GM18499 (cell line): ENCODE data around the gene SRSF5.
"Not testable (repeated sequence)": the region's sequence is repeated elsewhere in the genome, so short reads cannot be mapped to it uniquely, and the experiment has no call there.

Experiments
- ATAC-seq: cut with Tn5 transposase; IDR thresholded peaks from one replicate; pipeline ENCODE4 v1.9.1; 2021; ENCODE audit warnings: moderate number of reproducible peaks; ENCODE audit not compliant: insufficient read depth, unreplicated experiment

SRSF5 gene

DNA sequence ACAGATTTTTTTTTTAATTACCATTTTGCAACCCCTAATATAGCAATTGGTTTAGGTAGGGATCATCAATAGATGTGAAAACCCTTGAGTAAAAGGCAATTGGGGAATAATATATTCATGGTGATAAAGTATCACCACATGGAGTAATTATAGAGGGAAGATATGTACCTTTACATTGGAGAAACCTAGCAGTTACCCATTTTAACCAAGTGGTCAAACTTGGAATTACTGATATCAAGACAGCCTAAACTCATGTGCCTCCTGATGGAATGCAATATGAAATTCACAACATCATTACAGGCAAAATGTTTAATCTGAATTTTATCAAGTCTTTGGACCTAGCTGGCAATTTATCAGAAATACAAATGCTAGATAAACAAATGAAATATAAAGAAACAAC, 36.8 kb downstream of the SRSF5 start:
- ATAC-seq: no peak

DNA sequence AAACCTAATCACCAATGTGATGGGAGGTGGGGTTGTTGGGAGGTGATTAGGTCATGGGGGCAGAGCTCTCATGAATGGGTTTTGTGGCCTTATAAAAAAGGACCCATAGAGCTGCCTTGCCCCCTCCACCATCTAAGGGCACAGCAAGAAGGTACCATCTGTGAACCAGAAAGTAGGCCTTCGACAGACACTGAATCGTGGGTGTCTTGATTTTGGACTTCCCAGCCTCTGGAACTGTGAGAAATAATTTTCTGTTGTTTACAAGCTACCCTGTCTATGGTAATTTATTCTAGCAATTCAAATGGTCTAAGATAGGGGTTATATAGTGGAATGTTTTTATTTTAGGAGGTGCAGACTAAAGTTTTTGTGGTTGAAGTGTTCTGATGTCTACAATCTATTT, 38.0 kb downstream of the SRSF5 start:
- no peak for ATAC-seq

DNA sequence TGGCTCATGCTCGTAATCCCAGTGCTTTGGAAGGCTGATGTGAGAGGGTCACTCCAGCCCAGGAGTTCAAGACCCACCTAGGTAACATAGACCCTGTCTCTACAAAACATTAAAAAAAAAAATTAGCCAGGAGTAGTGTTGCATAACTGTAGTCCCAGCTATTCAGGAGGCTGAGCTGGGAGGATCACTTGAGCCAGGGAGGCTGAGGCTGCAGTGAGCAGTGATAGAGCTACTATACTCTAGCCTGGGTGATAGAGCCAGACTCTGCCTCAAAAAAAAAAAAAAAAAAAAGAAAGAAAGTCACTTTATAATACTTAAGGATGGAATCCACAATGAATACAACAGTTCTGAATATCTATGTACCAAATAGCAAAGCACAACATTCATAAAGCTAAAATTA, 40.2 kb downstream of the SRSF5 start:
- no peak for ATAC-seq

DNA sequence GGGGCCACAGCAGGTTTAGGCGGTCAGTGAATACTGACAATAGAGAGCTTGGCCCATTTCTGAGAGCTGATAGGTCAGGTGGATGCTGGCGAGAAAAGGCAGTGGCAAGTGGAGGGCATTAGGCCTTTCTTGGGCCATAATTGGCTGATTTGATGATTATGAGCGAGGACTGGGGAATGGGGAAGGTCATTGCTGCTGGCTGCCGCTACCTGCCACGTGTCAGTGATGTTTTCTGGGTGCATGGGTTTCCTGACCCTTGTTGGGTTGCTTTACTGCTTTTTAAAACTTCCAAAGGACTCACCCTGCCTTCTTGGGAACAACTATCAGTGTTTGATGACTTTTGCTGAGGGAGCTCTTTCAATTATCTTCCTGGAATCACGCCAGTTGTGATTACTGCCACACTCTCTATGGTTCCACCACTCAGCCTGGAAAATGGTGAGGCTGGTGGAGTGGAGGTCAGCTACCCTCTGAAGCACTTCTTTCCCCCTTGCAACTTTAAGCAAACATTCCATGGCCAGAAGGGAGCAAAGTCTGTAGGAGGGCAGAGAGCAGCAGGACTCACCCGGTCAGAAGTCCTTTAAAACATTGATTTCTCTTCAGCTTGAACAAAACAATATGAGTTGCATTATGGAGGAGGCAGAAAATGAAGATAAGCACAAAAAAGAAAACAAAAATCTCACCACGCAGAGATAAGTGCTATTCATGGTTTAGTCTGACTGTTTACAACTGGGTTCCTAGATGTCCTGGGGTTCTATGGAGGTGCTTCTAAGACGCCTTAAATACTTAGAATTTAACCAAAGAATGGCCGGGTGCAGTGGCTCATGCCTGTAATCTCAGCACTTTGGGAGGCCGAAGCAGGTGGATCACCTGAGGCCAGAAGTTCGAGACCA, 42.2 kb downstream of the SRSF5 start:
- ATAC-seq: no peak

DNA sequence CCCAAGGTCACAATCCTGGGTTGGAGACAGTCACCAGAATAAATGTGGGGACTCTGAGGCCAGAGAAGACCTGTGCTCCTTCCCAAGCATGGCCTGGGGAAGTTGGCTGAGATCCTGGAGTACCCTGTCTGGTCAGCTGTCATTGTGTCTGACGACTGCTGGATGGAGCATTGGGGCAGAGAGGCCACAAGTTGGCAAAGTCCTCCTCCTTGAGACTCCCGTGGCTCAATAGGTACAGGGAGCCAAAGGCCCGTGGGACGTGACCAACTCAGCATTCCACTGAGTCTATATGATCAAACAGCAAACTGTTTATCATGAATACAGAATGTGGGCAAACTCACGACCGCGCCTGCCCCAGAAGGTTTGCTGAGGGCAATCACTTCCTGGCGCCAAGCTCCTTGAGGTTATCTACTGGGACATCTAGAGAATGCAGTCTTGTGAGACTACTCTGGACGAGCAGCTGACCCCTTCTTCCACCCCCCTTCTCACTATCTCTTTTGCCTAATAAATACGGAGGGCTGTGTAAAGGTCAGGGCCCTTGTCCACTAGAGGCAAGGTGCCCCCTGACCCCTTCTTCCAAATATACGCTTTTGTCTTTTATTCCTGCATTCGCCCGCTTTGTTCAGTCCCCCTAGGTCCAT, 44.4 kb downstream of the SRSF5 start:
- no peak for ATAC-seq

DNA sequence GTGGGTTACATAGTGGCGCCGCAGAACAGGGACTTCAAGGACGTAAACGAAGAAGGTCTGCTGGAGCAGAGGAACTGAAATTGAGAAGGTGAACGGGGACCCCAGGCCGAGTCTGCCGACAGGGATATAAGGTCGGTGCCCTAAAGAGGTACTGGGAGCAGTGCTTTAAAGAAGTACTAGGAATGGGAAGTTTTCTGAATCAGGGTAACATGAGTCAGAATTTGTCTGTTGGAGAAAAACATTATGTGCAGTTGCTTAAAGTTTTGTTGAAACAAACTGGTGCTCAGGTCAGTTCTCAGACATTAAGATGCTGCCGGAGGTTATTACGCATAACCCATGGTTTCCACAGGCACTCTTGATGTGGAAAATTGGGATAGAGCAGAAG, 44.9 kb downstream of the SRSF5 start:
- ATAC-seq: no peak

GRCh38 chr14:69812711-69813110, 45.8 kb downstream of the SRSF5 start:
- no peak for ATAC-seq

- not testable (repeated sequence) for ATAC-seq
These were observed 46.4 kb downstream of the SRSF5 start for GRCh38 chr14:69813346-69813745.

- ATAC-seq: no peak
These were observed 47.5 kb downstream of the SRSF5 start for GRCh38 chr14:69814397-69814796.

GRCh38 chr14:69815556-69815955, 48.6 kb downstream of the SRSF5 start:
- ATAC-seq: no peak

DNA sequence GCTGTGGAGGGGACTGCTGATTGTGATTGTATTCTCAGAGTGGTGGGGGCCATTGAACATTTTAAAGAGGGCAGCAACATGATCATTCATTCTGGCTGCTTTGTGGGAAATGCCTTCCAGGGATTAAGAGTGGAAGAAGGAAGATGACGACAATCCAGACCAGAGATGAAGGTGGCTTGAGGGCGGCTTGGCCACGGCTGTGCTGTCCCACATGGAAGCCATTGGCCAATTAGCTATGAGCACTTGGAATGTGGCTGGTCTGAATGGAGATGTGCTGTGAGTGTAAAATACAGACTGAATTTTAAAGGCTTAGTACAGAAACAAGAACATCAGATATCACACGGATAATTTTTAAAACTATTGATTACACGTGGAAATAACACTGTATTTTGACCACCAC, 49.3 kb downstream of the SRSF5 start:
- ATAC-seq: no peak

- no peak for ATAC-seq
These were observed 51.8 kb downstream of the SRSF5 start for GRCh38 chr14:69818758-69819191.

DNA sequence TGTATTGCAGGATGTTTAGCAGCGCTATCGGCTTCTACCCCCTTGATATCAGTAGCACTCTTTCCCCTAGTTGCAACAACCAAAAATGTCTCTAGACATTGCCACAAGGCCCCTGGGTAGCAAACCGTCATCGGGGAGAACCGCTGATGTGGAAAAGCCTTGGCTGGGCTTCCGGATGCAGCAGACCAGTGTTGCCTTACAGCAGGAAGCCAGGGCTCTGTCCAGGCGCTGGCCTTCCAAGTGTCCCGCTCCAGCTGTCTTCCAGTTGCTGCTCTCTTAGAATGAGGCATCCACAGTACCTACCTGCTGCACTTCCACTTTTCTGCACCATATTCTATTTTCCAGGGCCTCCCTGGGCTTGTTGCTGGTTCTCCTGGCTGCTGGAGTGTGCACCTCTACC, 52.7 kb downstream of the SRSF5 start:
- ATAC-seq: no peak

DNA sequence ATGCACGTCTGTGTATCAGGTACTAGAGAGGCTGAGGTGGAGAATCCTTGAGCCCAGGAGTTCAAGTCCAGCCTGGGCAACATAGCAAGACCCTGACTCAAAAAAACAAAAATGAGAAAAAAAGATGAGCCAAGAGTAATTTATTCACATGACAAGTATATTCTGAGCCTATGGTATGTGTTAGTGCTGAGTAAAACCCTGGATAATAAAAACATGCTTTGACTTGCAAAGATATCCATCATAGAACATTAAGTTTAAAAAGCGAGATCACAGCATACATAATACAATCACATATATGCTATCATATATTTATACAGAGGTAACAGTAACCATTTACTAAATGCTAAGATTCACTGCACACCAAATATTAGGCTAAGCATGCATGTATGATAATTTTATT, 54.0 kb downstream of the SRSF5 start:
- ATAC-seq: no peak
